ENCODE results near the gene PLBD2.

The PLBD2 gene

GRCh38 chr12:113414519-113415038 is 56.2 kb downstream of the PLBD2 start:
- H3K4me3 ChIP-seq (ENCODE audit: low read depth, low read length) = no peak overlapping the region
- no peak for DNase-seq (ENCODE audit: low read depth)
- no peak for TF ChIP-seq CTCF (IDR thresholded peaks at IDR 0.05; ENCODE audit: control insufficient read depth, extremely low read depth, insufficient read depth)

- TF ChIP-seq CTCF (IDR thresholded peaks at IDR 0.05; ENCODE audit: control insufficient read depth, extremely low read depth, insufficient read depth) = no peak
- DNase-seq (ENCODE audit: low read depth) = no peak
- H3K4me3 ChIP-seq (ENCODE audit: low read depth, low read length) = no peak overlapping the region
Observed at GRCh38 chr12:113416091-113416754, 57.8 kb downstream of the PLBD2 start.

GRCh38 chr12:113418213-113418879 is 60.0 kb downstream of the PLBD2 start:
- TF ChIP-seq CTCF (IDR thresholded peaks at IDR 0.05; ENCODE audit: control insufficient read depth, extremely low read depth, insufficient read depth) = no peak
- DNase-seq (ENCODE audit: low read depth) = no peak

GRCh38 chr12:113420996-113421595 is 62.7 kb downstream of the PLBD2 start:
- no peak for DNase-seq (ENCODE audit: low read depth)
- H3K4me3 ChIP-seq (ENCODE audit: low read depth, low read length) = no peak overlapping the region
- no peak for TF ChIP-seq CTCF (IDR thresholded peaks at IDR 0.05; ENCODE audit: control insufficient read depth, extremely low read depth, insufficient read depth)

More at GRCh38 chr12:113418213-113418879, 60.0 kb downstream of the PLBD2 start:
- no peak overlapping the region for H3K4me3 ChIP-seq (ENCODE audit: low read depth, low read length)

- peak; percentile 48 for DNase-seq (ENCODE audit: low read depth)
- peak within 1 kb of the TSS; percentile 76 for H3K4me3 ChIP-seq (ENCODE audit: low read depth, low read length)
- no peak for TF ChIP-seq CTCF (IDR thresholded peaks at IDR 0.05; ENCODE audit: control insufficient read depth, extremely low read depth, insufficient read depth)
Observed at GRCh38 chr12:113422030-113422885, 63.9 kb downstream of the PLBD2 start, which contains the start of gene SDSL. SDSL (plus strand) TSS chr12:113422380; CDS start chr12:113427983, 5,603 bp downstream.

- H3K4me3 ChIP-seq (ENCODE audit: low read depth, low read length) = peak overlapping the region; percentile 76
- no peak for TF ChIP-seq CTCF (IDR thresholded peaks at IDR 0.05; ENCODE audit: control insufficient read depth, extremely low read depth, insufficient read depth)
- no peak for DNase-seq (ENCODE audit: low read depth)
Observed at GRCh38 chr12:113422886-113423669, 64.7 kb downstream of the PLBD2 start.
